Upper lobe of left lung (tissue), 6 donors: ENCODE measurements around the gene MYMK. TPM values are rescaled to one million over a fixed set of nuclear protein-coding genes. Genes with fewer than 3 reads are reported as not detected.

ENCODE experiments used
- ATAC-seq, 2 donors: fragments of 200-7000 bp; cut with Tn5 transposase; one replicate each; pipeline ENCODE4 v1.9.1; 2022; ENCODE audit warnings: mild to moderate bottlenecking in 2 of 2, moderate library complexity in 2 of 2; ENCODE audit not compliant: low FRiP score in 2 of 2
- DNase-seq, 2 donors: peaks; one replicate each; pipeline ENCODE4 v3.0.0-alpha.2; 2019 to 2020
- H3K27ac ChIP-seq, 4 donors: fragments of 200-600 bp; sonication (generic); one replicate each; pipeline ENCODE4 v1.5.1; 2016 to 2019
- H3K27me3 ChIP-seq, 4 donors: fragments of 200-600 bp; sonication (generic); one replicate each; pipeline ENCODE4 v1.5.1; 2017 to 2019
- H3K36me3 ChIP-seq, 4 donors: fragments of 200-600 bp; sonication (generic); one replicate each; pipeline ENCODE4 v1.5.1; 2016 to 2019
- H3K4me1 ChIP-seq, 4 donors: fragments of 200-600 bp; sonication (generic); one replicate each; pipeline ENCODE4 v1.5.1; 2018 to 2019
- H3K4me3 ChIP-seq, 4 donors: fragments of 200-600 bp; sonication (generic); one replicate each; pipeline ENCODE4 v1.5.1; 2017 to 2019; ENCODE audit warnings: mild to moderate bottlenecking in 2 of 4, moderate library complexity in 1 of 4
- H3K9me3 ChIP-seq, 4 donors: fragments of 200-600 bp; sonication (generic); one replicate each; pipeline ENCODE4 v1.5.1; 2018 to 2019
- CTCF ChIP-seq, 6 experiments: fragments of 450-650 bp in 4 of 6; fragments of 200-600 bp in 2 of 6; sonication (generic) in 2 of 6; IDR thresholded peaks; one replicate each; pipeline ENCODE4 v1.5.1; 2016 to 2019; ENCODE audit warnings: antibody characterized with exemption in 6 of 6
- EP300 ChIP-seq, 4 donors: sonication (generic); formaldehyde crosslinking; IDR thresholded peaks; one replicate each; pipeline ENCODE4 v1.5.1; 2017; ENCODE audit warnings: antibody characterized with exemption in 4 of 4, control low read depth in 2 of 4
- POLR2A ChIP-seq, 4 donors: fragments of 450-650 bp; IDR thresholded peaks; one replicate each; pipeline ENCODE4 v1.5.1; 2016 to 2017; ENCODE audit warnings: antibody characterized with exemption in 4 of 4, mild to moderate bottlenecking in 2 of 4
- POLR2AphosphoS5 ChIP-seq, 2 donors: sonication (generic); formaldehyde crosslinking; IDR thresholded peaks; one replicate each; pipeline ENCODE4 v1.5.1; 2017; ENCODE audit warnings: antibody characterized with exemption in 2 of 2
- WGBS, 2 donors: methylation state at CpG; one replicate each; pipeline ENCODE4 v1.1.5; 2017 to 2018; 5-methylcytosine and 5-hydroxymethylcytosine counted together
- total RNA-seq, 6 donors: library from RNA; depleted of rRNA in 4 of 6; stranded (reverse); fragments of >200 nt in 4 of 6; gene quantifications; one replicate each; pipeline versions ENCODE4 v1.1.0 to v1.2.1, GENCODE V29; 2016 to 2021
- donor health status: DM: no; HTN: no; CAD: no; lungs with moderate emphysema.
- donor health status: DM: no; HTN: yes; CAD: no; lungs with severe emphysema.

Gene MYMK
- total RNA-seq, 6 donors from 2014 or later, result not detected

DNA sequence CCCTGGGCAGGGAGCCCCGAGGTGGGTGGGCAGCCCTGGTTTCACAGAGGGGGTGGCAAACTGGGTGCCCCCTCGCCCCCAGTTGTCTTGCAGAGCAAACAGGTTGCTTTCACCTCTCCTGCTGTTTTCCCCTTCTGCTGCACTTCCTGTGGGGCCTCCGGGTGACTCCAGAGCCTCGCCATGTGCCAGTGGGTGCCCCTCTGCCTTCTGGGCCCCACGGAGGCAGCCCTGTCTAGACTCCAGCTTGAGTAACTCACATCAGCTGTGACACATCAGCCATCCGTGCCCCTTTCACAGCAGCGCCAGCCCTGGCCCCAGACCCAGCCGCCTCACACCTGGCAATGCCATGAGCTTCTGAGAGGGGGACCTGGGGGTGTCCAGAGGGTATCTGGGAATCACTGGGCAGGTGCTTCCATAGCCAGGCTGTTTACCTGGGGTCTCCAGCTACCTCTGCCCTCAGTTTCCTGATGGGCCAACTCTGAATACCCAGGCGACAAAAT is 46.7 kb upstream of the MYMK start:
- no peak overlapping the region for H3K27ac ChIP-seq
- no peaks in the 10 kb centered on the region for H3K27me3 ChIP-seq
- peaks cover 16 to 32% (median 26%) of the 10 kb centered on the region in 4 donors for H3K4me1 ChIP-seq
- DNase-seq, result peak in 1 of 2 donors; percentile 69
- H3K9me3 ChIP-seq, result no peaks in the 10 kb centered on the region
- 79 to 83% methylated on average over 3 to 9 of the region's 9 CpGs for WGBS, 2 donors
- peaks cover 0 to 11% (median 3%) of the 10 kb centered on the region in 4 donors for H3K36me3 ChIP-seq
- H3K4me3 ChIP-seq, result no peak overlapping the region
- no peak for ATAC-seq
- TF ChIP-seq CTCF (IDR thresholded peaks at IDR 0.05), result no peak
- no peak for TF ChIP-seq POLR2AphosphoS5 (IDR thresholded peaks at IDR 0.05)

DNA sequence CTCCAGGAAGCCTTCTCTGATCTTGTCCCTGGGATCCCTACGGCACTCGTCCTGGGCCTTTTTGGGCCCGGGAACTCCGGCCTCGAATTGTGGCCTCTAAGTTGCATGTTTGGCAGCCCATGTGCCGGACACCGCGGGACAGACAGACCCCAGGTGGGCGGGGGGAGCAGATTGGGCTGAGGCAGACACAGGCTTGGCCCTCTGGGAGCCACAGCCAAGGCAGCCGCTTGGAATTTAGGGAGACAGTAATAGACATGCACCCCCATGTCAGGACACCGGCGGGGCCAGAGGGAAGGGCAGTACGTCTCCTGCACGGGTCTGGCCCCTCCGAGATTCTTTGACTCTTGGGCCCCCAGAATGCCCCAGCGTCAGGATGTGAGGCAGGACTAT is 45.9 kb upstream of the MYMK start:
- Histone ChIP-seq H3K27ac (peak overlapping the region in 1 of 4 donors; percentile 35), H3K27me3 (no peaks in the 10 kb centered on the region), H3K9me3 (no peaks in the 10 kb centered on the region), H3K4me3 (no peak overlapping the region), H3K36me3 (peaks cover 0 to 11% (median 3%) of the 10 kb centered on the region in 4 donors), H3K4me1 (peaks cover 11 to 32% (median 19%) of the 10 kb centered on the region in 4 donors)
- DNase-seq (peak in 1 of 2 donors; percentile 62), ATAC-seq (no peak)
- no peak for TF ChIP-seq POLR2AphosphoS5 (IDR thresholded peaks at IDR 0.05)
- no peak for TF ChIP-seq EP300 (IDR thresholded peaks at IDR 0.05)
- TF ChIP-seq CTCF (IDR thresholded peaks at IDR 0.05), result no peak
- no peak for TF ChIP-seq POLR2A (IDR thresholded peaks at IDR 0.05)
- 85 to 87% methylated on average over 8 to 16 of the region's 16 CpGs for WGBS, 2 donors

DNA sequence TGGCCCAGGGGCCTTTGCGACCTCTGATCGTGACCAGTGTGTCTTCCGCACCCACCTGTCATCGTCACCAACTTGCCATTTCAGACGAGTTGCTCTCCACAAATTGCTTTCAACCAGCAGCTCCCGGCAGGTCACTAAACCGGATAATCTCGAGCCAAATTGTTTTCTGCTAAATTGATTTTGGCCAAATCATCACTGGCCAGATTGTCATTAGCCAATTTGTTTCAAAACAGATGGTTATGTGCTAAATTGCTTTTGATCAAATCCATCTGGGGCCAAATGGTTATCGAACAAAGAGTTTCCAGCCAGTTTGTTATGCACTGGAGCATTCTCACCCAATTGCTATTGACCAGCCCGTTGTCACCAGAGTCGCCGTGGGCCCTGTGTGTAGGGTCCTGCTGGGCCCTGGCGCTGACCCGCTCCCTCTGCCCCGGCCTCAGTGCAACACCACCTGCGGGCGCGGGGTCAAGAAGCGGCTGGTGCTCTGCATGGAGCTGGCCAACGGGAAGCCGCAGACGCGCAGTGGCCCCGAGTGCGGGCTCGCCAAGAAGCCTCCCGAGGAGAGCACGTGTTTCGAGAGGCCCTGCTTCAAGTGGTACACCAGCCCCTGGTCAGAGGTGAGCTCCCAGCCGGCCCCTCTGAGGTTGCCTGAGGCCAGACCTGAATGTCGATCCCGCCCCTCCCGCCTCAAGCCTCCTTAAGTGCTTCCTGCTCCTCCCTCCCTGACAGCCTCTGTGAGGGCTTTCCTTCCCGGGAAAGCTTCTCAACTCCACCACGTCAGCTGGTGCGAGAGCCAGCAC is 45.3 kb upstream of the MYMK start:
- H3K27ac ChIP-seq, result no peak overlapping the region
- no peak for TF ChIP-seq POLR2A (IDR thresholded peaks at IDR 0.05)
- no peak for TF ChIP-seq CTCF (IDR thresholded peaks at IDR 0.05)
- TF ChIP-seq EP300 (IDR thresholded peaks at IDR 0.05), result no peak
- TF ChIP-seq POLR2AphosphoS5 (IDR thresholded peaks at IDR 0.05), result no peak
- no peak overlapping the region for H3K4me3 ChIP-seq
- DNase-seq, result peak; percentile 86 to 89
- H3K27me3 ChIP-seq, result no peaks in the 10 kb centered on the region
- H3K4me1 ChIP-seq, result peaks cover 11 to 32% (median 19%) of the 10 kb centered on the region in 4 donors
- peak in 1 of 2 donors; percentile 58 for ATAC-seq
- peaks cover 0 to 11% (median 2%) of the 10 kb centered on the region in 4 donors for H3K36me3 ChIP-seq
- no peaks in the 10 kb centered on the region for H3K9me3 ChIP-seq
- 78 to 80% methylated on average over 12 to 31 of the region's 36 CpGs for WGBS, 2 donors

GRCh38 chr9:133569121-133569785 is 44.5 kb upstream of the MYMK start:
- DNase-seq (peak in 1 of 2 donors; percentile 65), ATAC-seq (no peak)
- no peak for TF ChIP-seq POLR2AphosphoS5 (IDR thresholded peaks at IDR 0.05)
- TF ChIP-seq CTCF (IDR thresholded peaks at IDR 0.05), result no peak
- TF ChIP-seq EP300 (IDR thresholded peaks at IDR 0.05), result no peak
- no peak for TF ChIP-seq POLR2A (IDR thresholded peaks at IDR 0.05)
- Histone ChIP-seq H3K4me3 (no peak overlapping the region), H3K36me3 (peaks cover 0 to 6% (median 0%) of the 10 kb centered on the region in 4 donors), H3K4me1 (peaks cover 11 to 32% (median 19%) of the 10 kb centered on the region in 4 donors), H3K9me3 (no peaks in the 10 kb centered on the region), H3K27ac (no peak overlapping the region), H3K27me3 (no peaks in the 10 kb centered on the region)
- 87 to 90% methylated on average over 11 to 14 of the region's 14 CpGs for WGBS, 2 donors
